Stimulated activated CD4-positive, alpha-beta T cell treated with anti-CD3 and anti-CD28 coated beads, Interleukin-1b, Interleukin-23, amount 100 ng/mL, for 4 hours (primary cell): ENCODE data around the gene FOXD4L5.
"Not testable (repeated sequence)": the region's sequence is repeated elsewhere in the genome, so short reads cannot be mapped to it uniquely, and the experiment has no call there.

Experiments
- DNase-seq, 2 donors: peaks; one replicate each; pipeline ENCODE4 v3.0.0-alpha.2; 2020; ENCODE audit warnings: low read depth in 2 of 2

FOXD4L5 gene

GRCh38 chr9:65285109-65285508 lies at the start of gene FOXD4L5:
TSS of gene FOXD4L5 (minus strand) at chr9:65285209. CDS start at chr9:65284377, 832 bp downstream.
- DNase-seq: not testable (repeated sequence)

- not testable (repeated sequence) for DNase-seq
Measured at GRCh38 chr9:65283943-65284342, 1.1 kb downstream of the FOXD4L5 start.

GRCh38 chr9:65282976-65283375 lies 2.0 kb downstream of the FOXD4L5 start:
- DNase-seq: not testable (repeated sequence)
